NCI-H2196 (cell line): ENCODE results near the gene MRM2.

Source experiments
- DNase-seq: peaks from one replicate; lab custom pipeline; 2025; ENCODE audit not compliant: unreplicated experiment; lab: John Stamatoyannopoulos, UW

The MRM2 gene

DNA sequence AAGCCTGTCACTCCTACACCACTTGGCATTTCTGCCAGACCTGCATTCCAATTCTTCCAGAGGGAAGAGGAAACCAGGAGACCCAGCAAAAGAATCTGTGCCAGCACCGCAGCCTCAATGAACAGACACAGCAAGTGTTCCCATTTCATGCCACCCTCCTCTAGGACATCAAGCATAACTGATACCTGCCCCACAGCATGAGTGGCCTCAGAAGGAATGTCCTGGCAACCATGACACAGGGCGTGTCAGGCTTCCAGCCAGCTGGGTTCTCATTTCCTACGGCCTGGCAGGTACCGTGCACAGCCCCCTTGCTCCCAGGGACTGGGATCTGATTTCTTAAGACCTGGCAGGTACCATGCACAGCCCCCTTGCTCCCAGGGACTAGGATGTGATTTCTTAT is 17.1 kb downstream of the MRM2 start:
- DNase-seq: no peak

DNA sequence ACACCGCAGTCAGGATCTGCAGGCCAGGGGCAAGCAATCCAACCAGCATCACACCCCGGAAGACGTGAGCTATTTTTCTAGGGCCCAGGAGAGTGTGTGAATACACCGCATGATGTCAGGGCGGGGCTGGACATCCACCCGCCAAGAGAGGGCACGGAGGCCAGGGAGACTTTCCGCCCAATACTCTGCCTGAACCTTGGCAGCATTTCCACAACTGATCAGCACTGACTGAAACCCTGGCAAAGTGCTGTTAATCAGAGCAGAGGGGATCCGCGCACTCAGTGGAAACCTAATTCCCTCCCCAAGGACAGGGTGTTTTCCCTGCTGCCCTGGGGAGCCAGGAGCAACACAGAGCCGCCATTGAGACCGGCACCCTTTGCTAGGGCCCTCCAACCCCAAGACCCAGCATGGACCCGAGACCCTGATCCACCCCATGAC is 17.5 kb downstream of the MRM2 start:
- no peak for DNase-seq

DNA sequence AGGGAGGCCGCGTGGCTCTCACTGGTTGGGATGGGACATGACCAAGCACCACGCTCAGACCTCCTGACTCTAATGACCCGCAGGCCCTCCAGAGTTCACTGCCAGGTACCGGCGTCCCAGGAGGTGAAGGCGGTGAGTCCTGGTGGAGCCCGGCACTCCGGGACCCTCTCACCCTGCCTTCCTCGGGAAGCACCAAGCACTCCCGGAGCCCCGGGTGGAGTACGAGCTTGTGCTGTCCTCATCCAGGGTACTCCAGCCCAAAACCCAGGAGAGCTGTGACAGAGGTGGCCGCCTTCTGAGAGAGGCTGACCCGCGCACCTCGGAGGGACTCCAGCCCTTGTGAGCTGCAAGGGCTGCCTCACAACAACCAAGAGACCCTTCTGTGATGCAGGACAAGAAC is 18.7 kb downstream of the MRM2 start:
- DNase-seq: no peak

DNA sequence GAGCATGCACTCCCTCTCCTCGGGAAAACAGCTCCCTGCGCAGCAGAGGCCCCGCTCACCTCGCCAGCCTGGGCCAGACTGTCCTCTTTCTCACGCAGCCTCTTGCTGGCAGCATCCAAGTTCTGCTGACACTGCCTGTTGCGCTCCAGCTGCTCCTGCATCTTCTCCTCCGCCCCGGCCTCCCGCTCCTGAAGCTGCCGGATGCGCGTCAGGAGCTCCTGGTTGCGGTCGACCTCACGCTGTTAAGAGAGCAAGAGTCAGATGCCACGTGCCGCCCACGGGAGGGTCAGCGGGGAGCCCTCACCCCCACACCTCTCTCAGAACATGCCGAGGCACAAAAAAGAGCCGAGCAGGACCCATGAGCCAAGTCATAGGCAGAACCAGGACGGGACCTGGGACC is 19.5 kb downstream of the MRM2 start:
- DNase-seq: no peak

DNA sequence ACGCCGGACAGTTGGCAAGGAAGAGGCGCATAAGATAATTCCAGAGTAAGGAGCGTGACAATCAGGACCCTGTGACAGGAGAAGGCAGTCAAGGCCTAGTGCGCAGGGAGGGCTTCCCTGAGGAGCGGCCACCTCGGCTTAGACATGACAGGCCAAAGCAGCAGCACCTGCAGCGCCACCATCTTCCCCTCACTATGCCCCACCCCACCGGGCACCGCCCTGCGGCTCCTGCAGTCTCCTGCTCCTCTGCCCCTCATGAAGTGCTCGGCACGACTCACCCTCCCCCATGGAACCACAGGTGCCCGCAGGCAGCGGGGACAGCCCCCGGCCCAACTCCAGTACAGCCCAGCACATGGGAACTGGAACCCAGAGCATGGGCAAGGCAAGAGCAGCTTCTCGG is 21.1 kb downstream of the MRM2 start:
- DNase-seq: no peak

DNA sequence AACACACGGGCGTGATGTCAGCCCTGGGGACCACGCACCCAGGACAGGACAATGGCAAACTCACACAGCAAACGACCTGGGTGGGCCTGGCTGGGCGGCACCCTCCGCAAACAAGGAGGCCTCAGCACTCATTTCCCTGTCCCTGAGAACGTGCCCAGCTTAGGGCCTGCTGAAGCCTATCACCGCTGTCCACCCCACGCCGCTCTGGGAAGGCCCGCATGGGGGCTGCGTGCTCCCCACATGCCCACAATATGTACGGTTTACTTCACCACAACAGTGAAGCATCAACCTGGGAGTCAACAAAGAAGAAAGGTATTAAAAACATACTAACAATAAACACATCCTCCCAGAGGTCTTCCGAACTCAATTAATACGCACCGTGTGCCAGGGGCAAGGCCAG is 21.5 kb downstream of the MRM2 start:
- DNase-seq: no peak

DNA sequence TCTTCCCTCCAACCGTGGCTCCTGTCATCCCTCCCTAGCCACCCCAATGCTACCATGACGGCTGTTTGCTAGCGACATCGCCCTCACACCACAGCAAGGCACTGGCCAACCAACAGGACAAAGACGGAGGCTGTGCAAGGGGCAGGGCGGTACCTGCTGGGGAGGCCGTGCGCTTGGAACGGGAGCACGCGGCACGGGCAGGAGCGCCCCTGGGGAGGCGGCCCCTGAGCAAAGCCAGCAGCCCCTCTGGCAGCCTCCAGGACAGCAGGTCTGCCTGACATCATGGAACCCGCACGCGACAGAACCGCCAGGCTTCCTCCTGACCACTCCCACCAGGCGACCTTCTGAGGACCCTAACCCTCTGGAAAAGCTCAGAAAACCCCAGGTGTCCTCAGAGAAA is 22.0 kb downstream of the MRM2 start:
- no peak for DNase-seq

DNA sequence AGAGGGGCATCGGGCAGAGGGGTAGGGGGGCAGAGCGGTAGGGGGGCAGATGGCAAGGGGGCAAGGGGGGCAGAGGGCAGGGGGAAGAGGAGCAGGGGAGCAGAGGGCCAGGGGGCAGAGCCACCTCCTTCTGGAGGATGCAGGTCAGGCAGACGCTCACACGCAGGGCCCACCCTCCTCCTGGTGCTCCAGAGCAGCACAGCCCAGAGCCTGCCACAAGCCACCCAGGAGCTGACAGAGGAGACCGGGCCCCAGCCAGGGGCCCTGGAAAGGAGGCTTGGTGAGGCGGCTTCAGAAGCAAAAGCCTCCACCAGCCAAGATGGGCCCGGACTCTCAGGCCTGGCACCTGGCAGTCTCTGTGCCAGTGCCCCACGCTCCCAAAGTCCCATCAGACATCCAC is 22.4 kb downstream of the MRM2 start:
- DNase-seq: no peak

DNA sequence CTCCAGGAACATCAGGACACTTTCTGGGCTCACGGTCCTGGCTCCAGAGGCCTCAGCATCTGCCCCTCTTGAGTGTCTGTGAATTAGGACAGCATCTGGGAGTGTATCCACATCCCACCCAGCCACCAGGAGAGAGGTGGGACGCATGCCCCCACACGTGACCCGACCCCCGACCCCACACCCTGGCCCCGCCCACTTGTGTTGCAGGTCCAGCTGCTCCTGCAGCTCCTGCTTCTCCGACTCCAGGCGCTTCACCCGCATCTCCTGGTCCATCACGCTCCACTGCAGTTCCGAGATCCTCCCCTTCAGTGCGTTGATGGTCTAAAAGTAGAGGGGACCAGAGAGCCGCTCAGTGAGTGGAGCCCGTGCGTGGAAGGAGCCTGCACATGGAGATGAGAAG is 22.9 kb downstream of the MRM2 start:
- DNase-seq: no peak

DNA sequence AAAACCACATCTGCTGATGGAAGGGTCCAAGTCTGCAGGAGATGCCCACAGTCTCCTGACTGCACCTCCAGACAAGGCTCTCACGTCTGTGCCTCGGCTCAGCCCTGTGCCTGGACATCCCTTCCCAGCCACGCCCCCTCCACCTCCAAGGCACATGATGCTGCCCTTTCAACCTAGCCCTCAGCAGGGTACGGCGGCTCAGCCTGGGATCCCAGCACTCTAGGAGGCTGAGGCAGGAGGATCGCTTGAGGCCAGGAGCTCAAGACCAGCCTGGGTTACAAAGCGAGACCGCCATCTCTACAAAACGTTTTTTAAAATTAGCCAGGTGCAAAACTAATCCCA is 23.6 kb downstream of the MRM2 start:
- DNase-seq: no peak

DNA sequence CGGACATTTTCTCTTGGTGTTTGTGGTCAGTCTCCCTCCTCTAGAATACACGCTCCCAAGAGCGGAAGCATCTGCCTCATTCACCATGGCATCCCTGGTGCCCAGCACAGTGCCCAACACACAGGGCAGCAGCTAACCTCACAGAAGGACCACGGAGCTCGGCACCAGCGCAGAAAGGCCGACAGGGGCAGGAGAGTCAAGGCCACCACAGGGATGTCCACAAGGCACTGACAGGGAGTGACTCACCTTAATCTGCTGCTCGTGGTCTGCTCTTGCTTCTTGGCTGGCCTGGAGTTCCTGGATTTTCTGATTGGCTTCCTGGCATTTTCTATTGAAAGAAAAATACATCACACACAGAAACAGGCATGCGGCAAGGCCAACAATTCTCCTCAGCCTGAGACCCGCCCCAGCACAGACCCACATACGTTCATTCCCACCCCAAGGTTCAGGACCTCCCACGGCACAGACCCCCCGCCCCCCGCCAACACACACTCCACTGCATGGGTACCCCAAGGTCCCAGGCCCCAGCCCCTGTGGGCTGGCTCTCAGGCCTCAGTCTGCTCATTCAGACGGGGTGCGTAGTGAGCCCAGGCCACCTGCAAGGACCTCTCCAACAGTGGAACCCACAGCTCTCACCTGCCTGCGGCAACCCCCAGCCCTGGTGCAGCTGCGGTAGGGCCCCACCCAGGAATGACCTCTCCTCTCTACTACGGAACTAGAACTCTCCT is 24.1 kb downstream of the MRM2 start:
- no peak for DNase-seq

DNA sequence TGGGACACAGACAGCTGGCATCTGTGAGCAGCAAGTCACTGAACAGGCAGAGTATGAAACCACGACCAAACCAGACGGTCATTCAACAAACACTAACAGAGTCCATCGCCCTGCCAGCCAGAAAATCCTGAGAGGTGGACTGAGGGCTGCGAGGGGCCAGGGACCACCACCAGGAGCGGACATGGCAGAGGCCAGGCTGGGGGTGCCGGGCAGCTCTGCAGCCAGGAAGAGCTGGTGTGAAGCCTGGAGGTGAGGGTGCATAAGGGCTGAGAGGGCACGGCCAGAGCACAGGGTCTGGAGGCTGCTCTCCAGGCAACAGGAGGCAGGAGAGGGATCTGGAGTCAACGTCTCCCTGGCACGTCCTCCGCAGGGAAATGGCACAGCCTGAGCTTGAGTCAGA is 24.8 kb downstream of the MRM2 start:
- no peak for DNase-seq

DNA sequence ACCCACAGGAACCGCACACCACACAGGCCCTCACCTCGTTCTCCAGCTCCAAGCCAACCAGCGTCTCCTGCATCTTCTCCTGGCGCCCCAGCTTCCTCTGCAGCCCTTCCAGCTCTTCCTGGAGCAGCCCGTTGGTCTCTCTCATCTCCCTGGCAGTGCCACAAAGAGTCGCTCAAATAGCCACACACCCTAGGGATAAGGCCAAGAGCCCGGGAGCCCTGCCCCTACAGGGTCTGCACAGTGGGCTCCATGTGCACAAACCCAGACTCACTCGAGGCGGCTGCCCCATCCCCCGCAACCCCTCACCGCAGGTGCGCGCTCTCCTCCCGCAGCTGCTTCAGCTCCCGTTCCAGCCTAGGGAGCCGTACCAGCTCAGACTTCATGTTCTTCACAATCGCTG is 26.2 kb downstream of the MRM2 start:
- DNase-seq: no peak

DNA sequence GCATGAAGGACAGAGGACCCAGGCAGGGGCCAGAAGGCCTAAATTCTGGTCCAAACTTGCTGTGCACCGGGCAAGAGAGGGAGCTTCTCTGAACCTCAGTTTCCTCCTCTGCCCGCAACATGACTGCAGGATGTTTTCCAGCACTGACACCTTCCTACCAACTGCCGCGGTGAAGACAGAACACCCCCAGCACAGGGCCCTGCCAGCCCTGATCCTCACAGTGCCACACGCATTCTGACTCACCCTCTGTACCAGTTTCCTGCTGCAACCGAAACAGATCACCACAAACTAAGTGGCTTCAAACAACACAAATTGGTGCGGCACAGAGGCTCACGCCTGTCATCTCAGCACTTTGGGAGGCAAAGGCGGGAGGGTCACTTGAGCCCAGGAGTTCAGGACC is 27.4 kb downstream of the MRM2 start:
- DNase-seq: no peak

DNA sequence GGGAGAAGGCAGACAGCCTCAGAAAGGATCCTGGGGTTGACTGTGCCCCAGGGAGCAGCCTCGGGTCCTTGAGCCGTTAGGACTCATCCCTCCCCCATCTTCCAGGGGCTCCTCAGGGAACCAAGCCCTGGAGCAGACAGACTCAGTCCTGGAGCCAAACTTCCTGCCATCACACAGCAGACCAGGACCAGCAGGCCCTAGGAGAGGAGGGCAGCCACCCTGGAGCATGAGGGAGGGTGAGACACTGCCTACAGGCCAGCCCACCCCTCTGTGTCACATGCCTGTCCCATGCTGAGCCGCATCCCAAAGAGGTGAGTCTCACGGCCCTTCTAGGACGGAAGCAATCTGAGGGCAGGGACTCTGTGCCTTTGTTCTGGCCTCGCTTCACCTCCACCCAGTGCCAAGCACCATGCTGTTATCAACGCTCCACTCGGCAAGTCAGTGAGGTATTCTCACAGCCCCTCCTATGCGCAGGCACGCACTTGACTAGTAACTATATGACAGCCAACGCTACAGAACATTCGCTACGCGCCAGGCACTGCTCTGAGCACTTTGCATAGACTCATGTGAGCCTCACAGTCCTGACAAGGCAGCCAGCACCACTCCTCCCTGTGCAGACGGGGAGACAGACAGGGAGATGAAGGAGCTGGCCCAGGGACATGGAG is 28.3 kb downstream of the MRM2 start:
- no peak for DNase-seq

DNA sequence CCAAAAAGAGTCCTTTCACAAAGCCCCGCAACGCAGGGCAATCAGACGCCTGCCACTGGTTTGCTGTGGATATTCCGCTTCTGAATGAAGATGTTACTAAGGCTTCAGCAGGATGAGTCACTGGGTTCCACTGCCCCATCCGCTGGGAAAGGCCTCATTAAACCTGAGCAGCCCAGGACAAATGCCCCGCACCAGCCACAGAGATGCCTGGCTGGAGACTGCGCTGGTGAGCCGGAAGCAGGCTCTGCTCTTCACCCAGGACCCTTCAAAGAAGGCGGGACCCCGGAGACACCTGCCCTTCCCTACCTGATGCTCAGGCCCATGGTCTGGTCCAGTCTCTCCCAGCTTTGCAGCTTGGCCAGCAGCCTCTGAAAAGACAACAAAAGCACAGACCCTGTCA is 29.1 kb downstream of the MRM2 start:
- DNase-seq: no peak

DNA sequence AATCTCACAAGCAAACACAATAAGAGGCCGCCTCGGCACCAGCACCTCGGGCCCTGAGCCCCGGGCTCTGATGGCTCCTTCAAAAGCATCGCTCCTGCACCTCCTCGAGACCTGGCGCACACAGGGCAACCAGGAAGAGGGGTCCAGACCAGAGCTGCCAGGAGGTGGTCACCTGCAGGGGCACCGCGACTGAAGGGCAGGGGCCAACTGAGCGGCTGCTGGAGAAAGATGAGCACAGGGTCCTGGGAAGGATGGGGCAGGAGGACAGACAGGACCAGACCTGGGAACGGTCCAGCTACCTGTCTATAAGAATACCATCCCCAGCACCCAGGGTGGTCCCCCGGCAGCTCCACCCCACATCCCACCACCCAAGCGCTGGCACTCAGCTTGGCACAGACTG is 30.1 kb downstream of the MRM2 start:
- no peak for DNase-seq

DNA sequence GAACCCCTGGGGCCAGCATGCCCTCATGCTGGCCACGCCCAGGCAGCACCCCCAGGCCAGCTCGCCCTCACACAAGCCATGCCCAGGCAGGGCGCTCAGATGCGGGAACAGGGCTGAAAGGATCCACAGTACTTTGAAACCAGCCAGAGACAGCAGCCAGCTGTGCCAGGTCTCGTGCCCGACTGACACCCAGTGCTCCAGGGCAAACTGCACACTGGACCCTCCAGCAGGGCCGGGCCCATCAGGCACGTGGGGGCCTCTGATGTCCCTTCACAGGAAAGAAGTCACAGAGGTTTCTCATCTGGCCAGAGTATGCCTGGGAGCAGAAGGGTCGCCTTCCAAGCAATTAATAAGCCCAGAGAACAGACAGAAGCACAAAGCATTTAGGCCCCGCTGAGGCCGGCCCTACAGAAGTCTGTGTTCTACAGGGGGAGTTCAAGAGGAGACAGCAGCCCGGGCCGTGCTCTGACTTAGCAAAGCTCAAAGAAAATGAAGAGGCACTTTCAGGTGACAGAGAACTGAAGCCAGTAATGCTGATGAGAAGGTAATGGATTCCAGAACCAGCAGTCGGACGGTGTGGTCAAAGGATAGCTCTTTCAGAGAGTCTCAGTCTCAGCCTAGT is 30.6 kb downstream of the MRM2 start:
- DNase-seq: no peak

DNA sequence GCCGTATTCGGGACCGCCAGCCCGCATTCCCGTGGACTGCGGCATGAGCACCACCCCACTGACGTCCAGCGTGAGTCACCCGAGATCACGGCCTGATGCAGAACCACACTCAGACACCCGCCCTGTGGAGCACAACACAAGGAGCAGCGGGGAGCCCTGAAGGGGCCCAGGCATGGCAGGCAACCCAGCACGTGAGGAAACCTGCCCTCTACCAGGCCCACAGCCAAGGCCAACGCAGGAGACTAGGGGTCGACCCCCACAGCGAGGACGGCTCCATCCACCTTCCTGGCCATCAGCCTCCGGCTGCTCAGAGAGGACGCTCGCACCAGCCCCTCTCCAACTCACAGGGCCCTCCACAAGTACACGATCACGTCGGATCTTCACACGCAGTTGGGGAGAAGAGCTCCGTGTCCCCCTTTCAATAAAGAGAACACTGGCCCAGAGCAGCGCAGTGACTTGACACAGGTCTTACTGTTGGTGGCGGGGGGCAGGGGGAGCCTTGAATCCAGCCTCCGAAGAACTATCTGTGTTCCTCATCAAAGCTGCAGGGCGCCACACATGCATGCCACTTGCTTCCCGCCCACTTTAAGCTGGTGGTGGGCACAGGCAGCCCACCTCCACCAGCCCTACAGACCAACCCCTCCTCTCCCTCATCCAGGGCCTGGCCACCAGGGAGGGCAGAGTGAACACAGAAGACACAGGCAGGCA is 31.3 kb downstream of the MRM2 start:
- no peak for DNase-seq

DNA sequence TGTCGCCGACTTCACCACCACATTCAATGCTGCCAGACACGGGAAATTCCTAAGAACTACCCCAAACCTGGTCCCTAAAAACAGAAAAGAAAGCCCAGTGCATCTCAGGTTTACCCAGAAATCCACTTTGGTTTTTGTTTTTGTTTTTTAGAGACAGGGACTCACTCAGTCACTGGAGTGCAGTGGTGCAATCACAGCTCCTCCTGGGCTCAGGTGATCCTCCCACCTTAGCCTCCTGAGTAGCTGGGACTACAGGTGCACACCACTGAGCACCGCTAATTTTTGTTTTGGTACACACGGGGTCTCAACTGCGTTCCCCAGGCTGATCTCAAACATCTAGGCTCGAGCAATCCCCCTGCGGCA is 32.1 kb downstream of the MRM2 start:
- no peak for DNase-seq

DNA sequence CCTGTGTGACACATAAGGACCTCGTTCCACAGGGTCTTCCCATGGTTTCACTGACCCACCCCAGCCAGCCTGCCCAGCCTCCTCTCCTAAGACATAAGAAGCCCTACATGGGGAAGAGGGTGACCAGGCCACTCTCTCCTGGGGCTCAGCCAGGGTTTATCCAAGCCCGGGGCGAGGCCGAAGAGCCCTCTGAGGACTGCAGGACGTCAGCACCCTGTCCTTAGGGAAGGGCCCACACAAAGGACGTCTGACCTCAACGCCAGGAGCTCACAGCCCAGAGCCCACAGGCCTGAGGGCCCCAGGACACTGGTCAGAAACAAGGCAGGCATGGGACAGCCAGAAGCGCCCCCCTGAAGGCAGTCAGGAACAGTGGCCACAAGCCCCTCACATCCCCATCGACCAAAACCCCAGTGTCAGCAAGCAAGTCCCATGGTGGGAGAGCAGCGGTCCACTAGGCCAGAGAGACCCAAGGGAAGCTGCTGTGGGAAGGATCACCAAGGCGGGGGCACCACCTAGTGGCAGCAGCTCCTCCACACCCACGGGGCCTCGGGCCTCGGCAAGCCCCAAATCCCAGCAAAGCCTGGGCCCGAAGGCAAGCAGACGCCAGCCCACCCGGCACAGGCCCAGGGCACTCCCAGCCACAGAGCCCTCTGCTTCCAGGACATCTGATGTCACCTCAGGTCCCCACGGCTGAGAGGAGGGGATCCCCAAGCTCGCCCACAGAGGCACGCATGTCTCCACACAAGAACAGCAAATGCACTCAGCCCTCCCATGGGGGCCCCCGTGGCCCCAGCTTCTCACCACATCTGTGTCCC is 32.7 kb downstream of the MRM2 start:
- DNase-seq: peak; percentile 58
